Fibroblast of lung (primary cell): Measurements from ENCODE around the gene KNTC1. TPM values are rescaled to one million over a fixed set of nuclear protein-coding genes. Genes with fewer than 3 reads are reported as not detected.

ENCODE experiments used
- DNase-seq, 2 donors: peaks; one replicate each; pipeline versions ENCODE4 v3.0.0 to v3.0.0-alpha.2; 2010; ENCODE audit warnings: low read depth in 2 of 2
- H2AFZ ChIP-seq: 2 replicates; pipeline ENCODE4 v1.5.1; 2012; ENCODE audit warnings: low read length, control low read depth, inconsistent platforms
- H3K27ac ChIP-seq: 2 replicates; pipeline ENCODE4 v1.5.1; 2011; ENCODE audit warnings: low read length, control low read depth; ENCODE audit not compliant: insufficient read depth
- H3K27me3 ChIP-seq: 2 replicates; pipeline ENCODE4 v1.5.1; 2011; ENCODE audit warnings: mild to moderate bottlenecking, low read length; ENCODE audit not compliant: control insufficient read depth, insufficient read depth
- H3K36me3 ChIP-seq: 2 replicates; pipeline ENCODE4 v1.5.1; 2011; ENCODE audit warnings: low read length; ENCODE audit not compliant: control insufficient read depth, insufficient read depth
- H3K4me1 ChIP-seq: 2 replicates; pipeline ENCODE4 v1.5.1; 2011; ENCODE audit warnings: low read length; ENCODE audit not compliant: control insufficient read depth, insufficient read depth; ENCODE audit errors: extremely low read depth
- H3K4me2 ChIP-seq: 2 replicates; pipeline ENCODE4 v1.5.1; 2011; ENCODE audit warnings: low read length, control low read depth; ENCODE audit not compliant: insufficient read depth; ENCODE audit errors: extremely low read depth
- H3K4me3 ChIP-seq, 4 experiments: fragments of 200-600 bp in 1 of 4; sonication (generic) in 1 of 4; replicated peaks in 1 of 4; 2 replicates each; pipeline ENCODE4 v1.5.1; 2011 to 2016; ENCODE audit warnings: low read length in 4 of 4, low read depth in 3 of 4, mild to moderate bottlenecking in 3 of 4, control low read depth in 2 of 4, inconsistent platforms in 1 of 4, mixed read lengths in 1 of 4; ENCODE audit not compliant: insufficient read depth in 1 of 4; ENCODE audit errors: control extremely low read depth in 1 of 4
- H3K79me2 ChIP-seq: 2 replicates; pipeline ENCODE4 v1.5.1; 2012; ENCODE audit warnings: mild to moderate bottlenecking, low read length, inconsistent platforms; ENCODE audit not compliant: control insufficient read depth, insufficient read depth
- H3K9ac ChIP-seq: 2 replicates; pipeline ENCODE4 v1.5.1; 2011; ENCODE audit warnings: mild to moderate bottlenecking, low read length, control low read depth; ENCODE audit not compliant: insufficient read depth
- H3K9me3 ChIP-seq: 2 replicates; pipeline ENCODE4 v1.5.1; 2012; ENCODE audit warnings: low read depth, low read length; ENCODE audit not compliant: control insufficient read depth, insufficient read depth
- H4K20me1 ChIP-seq: 2 replicates; pipeline ENCODE4 v1.5.1; 2011; ENCODE audit warnings: low read length; ENCODE audit not compliant: control insufficient read depth, insufficient read depth; ENCODE audit errors: extremely low read depth
- EZH2 ChIP-seq: IDR thresholded peaks from 2 replicates; pipeline ENCODE4 v1.5.1; 2012; ENCODE audit warnings: low read length, control low read depth, mild to moderate bottlenecking; ENCODE audit errors: missing control alignments
- polyA plus RNA-seq, 2 donors: library from polyadenylated mRNA; depleted of rRNA in 1 of 2; stranded (reverse) in 1 of 2; unstranded in 1 of 2; fragments of >200 nt; gene quantifications; 2 replicates each; pipeline ENCODE4 v1.2.1, GENCODE V29; 2011 to 2012; ENCODE audit warnings: missing spikeins in 1 of 2
- total RNA-seq: library from RNA; depleted of rRNA; stranded (reverse); fragments of >200 nt; gene quantifications from 2 replicates; pipeline ENCODE4 v1.2.1, GENCODE V29; 2014
- TF ChIP-seq, protein P1 (sequence below), 2 donors: IDR thresholded peaks in 1 of 2; conservative IDR thresholded peaks in 1 of 2; 1 replicate in 1 of 2; 2 replicates in 1 of 2; pipeline ENCODE4 v1.5.1; 2011 to 2012; ENCODE audit warnings: low read length in 2 of 2, control low read depth in 1 of 2, inconsistent platforms in 1 of 2, low read depth in 1 of 2, mild to moderate bottlenecking in 1 of 2

Gene KNTC1
- total and polyA plus RNA-seq, 2 donors (not counting 1 experiment from before 2014, with no cell fraction given) = 11.0 to 14.4 TPM

DNA sequence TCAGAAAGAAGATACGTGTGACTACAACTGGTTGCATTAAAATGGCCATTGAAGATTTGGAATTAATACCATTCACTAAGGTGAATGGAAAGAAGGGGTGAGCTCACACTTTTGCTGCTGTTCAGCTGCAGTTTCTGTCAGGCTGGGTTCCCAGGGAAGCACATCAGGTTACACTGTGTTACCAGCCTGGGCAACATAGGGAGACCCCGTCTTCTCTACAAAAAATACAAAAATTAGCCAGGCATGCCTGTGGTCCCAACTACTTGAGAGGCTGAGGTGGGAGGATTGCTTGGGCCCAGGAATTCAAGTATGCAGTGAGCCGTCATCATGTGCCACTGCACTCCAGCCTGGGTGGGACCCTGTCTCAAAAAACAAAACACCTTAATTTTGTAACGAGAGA is 13.4 kb upstream of the KNTC1 start:
- Histone ChIP-seq H3K9ac (no peak overlapping the region), H3K4me2 (no peak overlapping the region), H3K4me1 (peaks cover 3% of the 10 kb centered on the region), H3K79me2 (peaks cover 53% of the 10 kb centered on the region), H3K4me3 (no peak overlapping the region), H4K20me1 (no peaks in the 10 kb centered on the region), H3K27ac (no peak overlapping the region), H3K36me3 (peaks cover 26% of the 10 kb centered on the region), H3K9me3 (no peaks in the 10 kb centered on the region), H2AFZ (no peak overlapping the region), H3K27me3 (no peaks in the 10 kb centered on the region)
- no peak for TF ChIP-seq EZH2
- TF ChIP-seq, protein P1, sequence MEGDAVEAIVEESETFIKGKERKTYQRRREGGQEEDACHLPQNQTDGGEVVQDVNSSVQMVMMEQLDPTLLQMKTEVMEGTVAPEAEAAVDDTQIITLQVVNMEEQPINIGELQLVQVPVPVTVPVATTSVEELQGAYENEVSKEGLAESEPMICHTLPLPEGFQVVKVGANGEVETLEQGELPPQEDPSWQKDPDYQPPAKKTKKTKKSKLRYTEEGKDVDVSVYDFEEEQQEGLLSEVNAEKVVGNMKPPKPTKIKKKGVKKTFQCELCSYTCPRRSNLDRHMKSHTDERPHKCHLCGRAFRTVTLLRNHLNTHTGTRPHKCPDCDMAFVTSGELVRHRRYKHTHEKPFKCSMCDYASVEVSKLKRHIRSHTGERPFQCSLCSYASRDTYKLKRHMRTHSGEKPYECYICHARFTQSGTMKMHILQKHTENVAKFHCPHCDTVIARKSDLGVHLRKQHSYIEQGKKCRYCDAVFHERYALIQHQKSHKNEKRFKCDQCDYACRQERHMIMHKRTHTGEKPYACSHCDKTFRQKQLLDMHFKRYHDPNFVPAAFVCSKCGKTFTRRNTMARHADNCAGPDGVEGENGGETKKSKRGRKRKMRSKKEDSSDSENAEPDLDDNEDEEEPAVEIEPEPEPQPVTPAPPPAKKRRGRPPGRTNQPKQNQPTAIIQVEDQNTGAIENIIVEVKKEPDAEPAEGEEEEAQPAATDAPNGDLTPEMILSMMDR (conservative IDR thresholded peaks at IDR 0.05 in 1 of 2, IDR thresholded peaks at IDR 0.05 in 1 of 2; ENCODE audit: low read depth in 1 of 2, low read length in 2 of 2) = no peak
- DNase-seq = no peak

DNA sequence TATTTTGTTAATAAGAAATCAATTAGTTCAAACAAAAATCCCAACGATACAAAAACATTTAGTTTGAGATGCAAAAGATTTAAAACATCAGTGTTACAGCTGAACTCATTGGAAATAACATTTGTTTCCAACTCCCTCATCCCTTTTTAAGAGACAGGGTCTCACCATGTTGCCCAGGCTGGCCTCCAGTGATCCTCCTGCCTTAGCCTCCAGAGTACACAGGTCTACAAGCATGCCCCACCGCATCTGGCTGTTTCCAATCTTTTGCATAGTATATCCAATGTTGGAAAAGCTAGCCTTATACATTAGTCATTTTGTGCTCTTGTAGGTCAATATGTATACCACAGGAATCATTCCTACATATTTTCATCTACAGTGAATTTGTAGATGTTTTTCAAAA is 11.8 kb upstream of the KNTC1 start:
- no peak overlapping the region for H3K4me3 ChIP-seq
- TF ChIP-seq, protein P1 (conservative IDR thresholded peaks at IDR 0.05 in 1 of 2, IDR thresholded peaks at IDR 0.05 in 1 of 2; ENCODE audit: low read depth in 1 of 2, low read length in 2 of 2) = no peak
- TF ChIP-seq EZH2 = no peak
- H4K20me1 ChIP-seq = no peaks in the 10 kb centered on the region
- H3K27ac ChIP-seq = no peak overlapping the region
- H3K79me2 ChIP-seq = peaks cover 64% of the 10 kb centered on the region
- H3K4me1 ChIP-seq = peaks cover 5% of the 10 kb centered on the region
- H3K9me3 ChIP-seq = no peaks in the 10 kb centered on the region
- peaks cover 24% of the 10 kb centered on the region for H3K36me3 ChIP-seq
- no peak for DNase-seq
- H2AFZ ChIP-seq = no peak overlapping the region
- H3K9ac ChIP-seq = no peak overlapping the region
- no peaks in the 10 kb centered on the region for H3K27me3 ChIP-seq
- no peak overlapping the region for H3K4me2 ChIP-seq

DNA sequence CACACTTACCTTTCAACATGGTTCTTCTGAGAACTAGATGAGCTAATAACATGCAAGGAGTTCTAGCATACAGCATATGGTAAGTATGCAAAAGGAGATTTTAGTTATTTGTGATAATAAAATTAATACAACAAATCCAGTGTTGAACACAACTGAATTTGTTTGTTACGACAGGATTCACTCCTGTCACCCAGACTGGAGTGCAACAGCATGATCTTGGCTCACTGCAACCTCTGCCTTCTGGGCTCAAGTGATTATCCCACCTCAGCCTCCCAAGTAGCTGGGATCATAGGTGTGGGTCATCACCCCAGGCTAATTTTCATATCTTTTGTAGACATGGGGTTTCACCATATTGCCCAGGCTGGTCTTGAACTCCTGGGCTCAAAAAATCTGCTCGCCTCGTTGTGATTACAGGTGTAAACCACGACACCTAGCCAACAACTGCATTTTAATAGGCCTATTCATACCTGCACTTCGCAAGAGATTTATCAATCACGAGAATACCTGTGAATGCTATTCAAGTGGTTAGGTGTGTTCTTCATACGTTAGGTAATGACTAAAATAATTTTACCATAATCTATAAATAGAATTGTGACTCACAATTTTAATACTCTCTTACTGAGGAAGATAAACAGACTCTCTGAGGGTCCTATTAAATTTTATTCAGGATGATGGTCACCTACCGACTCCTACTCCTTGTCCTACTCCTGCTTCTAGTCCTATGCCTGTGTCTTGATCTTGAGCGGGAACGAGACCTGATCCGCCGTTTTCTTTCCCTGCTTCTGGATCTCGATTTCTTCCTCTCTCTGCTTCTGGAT is 10.3 kb upstream of the KNTC1 start:
- H4K20me1 ChIP-seq = no peaks in the 10 kb centered on the region
- H3K27ac ChIP-seq = peak overlapping the region; percentile 25
- H3K79me2 ChIP-seq = peaks cover 74% of the 10 kb centered on the region
- no peak overlapping the region for H2AFZ ChIP-seq
- H3K36me3 ChIP-seq = peaks cover 29% of the 10 kb centered on the region
- no peak for DNase-seq
- H3K9ac ChIP-seq = no peak overlapping the region
- TF ChIP-seq, protein P1 (conservative IDR thresholded peaks at IDR 0.05 in 1 of 2, IDR thresholded peaks at IDR 0.05 in 1 of 2; ENCODE audit: low read depth in 1 of 2, low read length in 2 of 2) = no peak
- no peak for TF ChIP-seq EZH2
- no peak overlapping the region for H3K4me3 ChIP-seq
- peaks cover 5% of the 10 kb centered on the region for H3K4me1 ChIP-seq
- no peaks in the 10 kb centered on the region for H3K27me3 ChIP-seq
- H3K4me2 ChIP-seq = no peak overlapping the region
- no peaks in the 10 kb centered on the region for H3K9me3 ChIP-seq
